GM12878 (cell line): ENCODE measurements around the gene ADAMTS17. TPM values are rescaled to one million over a fixed set of nuclear protein-coding genes. Genes with fewer than 3 reads are reported as not detected.

Experiments used
- ATAC-seq: fragments of 200-7000 bp; cut with Tn5 transposase; 3 replicates; pipeline ENCODE4 v1.9.1; 2020; ENCODE audit warnings: mild to moderate bottlenecking, moderate library complexity
- BruUV-seq: library from RNA; stranded (reverse); fragments of 400-500 nt; replicated peaks from 2 replicates; lab custom pipeline; 2021; lab: Mats Ljungman, UMichigan
- CTCF ChIA-PET: fragments of 300-600 bp; sonication (Branson Sonifier 250); formaldehyde crosslinking; extraction: SDS; loops from one replicate; lab custom pipeline; 2021; ENCODE audit warnings: inconsistent platforms; lab: Yijun Ruan, JAX
- POLR2A ChIA-PET: fragments of 350-600 bp; formaldehyde crosslinking; extraction: SDS; loops from one replicate; lab custom pipeline; 2021; ENCODE audit warnings: inconsistent platforms; lab: Charles Lee
- RAD21 ChIA-PET: fragments of 300-600 bp; sonication (Branson Sonifier 250); formaldehyde crosslinking; loops from one replicate; lab custom pipeline; 2023; ENCODE audit warnings: antibody characterized with exemption; ENCODE audit not compliant: unreplicated experiment; lab: Charles Lee
- SMC1A ChIA-PET: fragments of 300-600 bp; sonication (Branson Sonifier 250); formaldehyde crosslinking; loops from one replicate; lab custom pipeline; 2023; ENCODE audit not compliant: unreplicated experiment, uncharacterized antibody; lab: Charles Lee
- DNase-seq: peaks from one replicate; pipeline ENCODE4 v3.0.0-alpha.2; 2011; ENCODE audit warnings: low read depth, low spot score
- FAIRE-seq: peaks from 3 replicates; lab custom pipeline; 2011; peaks lifted over from hg19 to GRCh38; lab: Jason Lieb, UNC
- H2AFZ ChIP-seq: 2 replicates; pipeline ENCODE4 v1.6.0; 2011; ENCODE audit warnings: low read depth, low read length, control low read depth; ENCODE audit not compliant: control insufficient read depth
- H3K27ac ChIP-seq: 2 replicates; pipeline ENCODE4 v1.5.1; 2011; ENCODE audit warnings: control low read depth; ENCODE audit not compliant: control insufficient read depth, insufficient read depth
- H3K27me3 ChIP-seq, 2 experiments: replicated peaks in 1 of 2; 2 replicates each; pipeline versions ENCODE4 v1.6.0 to v1.6.1; 2011; ENCODE audit warnings: low read length in 1 of 2; ENCODE audit not compliant: control insufficient read depth in 2 of 2, insufficient read depth in 2 of 2
- H3K36me3 ChIP-seq, 2 experiments: 2 replicates each; pipeline ENCODE4 v1.5.1; 2011; ENCODE audit warnings: low read length in 1 of 2; ENCODE audit not compliant: control insufficient read depth in 2 of 2, insufficient read depth in 2 of 2
- H3K4me1 ChIP-seq: 2 replicates; pipeline ENCODE4 v1.6.1; 2011; ENCODE audit warnings: mild to moderate bottlenecking, low read length, moderate library complexity, mixed read lengths; ENCODE audit not compliant: control insufficient read depth, insufficient read depth
- H3K4me2 ChIP-seq: 2 replicates; pipeline ENCODE4 v1.6.0; 2011; ENCODE audit warnings: control low read depth; ENCODE audit not compliant: control insufficient read depth, insufficient read depth
- H3K4me3 ChIP-seq: fragments of 200-600 bp; sonication (generic); 2 replicates; pipeline ENCODE4 v1.5.1; 2016
- H3K79me2 ChIP-seq: 2 replicates; pipeline ENCODE4 v1.6.0; 2011; ENCODE audit warnings: low read length; ENCODE audit not compliant: control insufficient read depth, insufficient read depth
- H3K9ac ChIP-seq: 2 replicates; pipeline ENCODE4 v1.8.0; 2011; ENCODE audit warnings: low read length, control low read depth, mixed read lengths; ENCODE audit not compliant: control insufficient read depth, insufficient read depth
- H3K9me3 ChIP-seq: replicated peaks from 3 replicates; pipeline ENCODE4 v1.5.1; 2011; ENCODE audit warnings: mild to moderate bottlenecking, low read length; ENCODE audit not compliant: control insufficient read depth, insufficient read depth
- H4K20me1 ChIP-seq: 2 replicates; pipeline ENCODE4 v1.6.0; 2011; ENCODE audit not compliant: control insufficient read depth, insufficient read depth
- JUNB ChIP-seq: IDR thresholded peaks from 2 replicates; pipeline ENCODE4 v1.6.1; 2016; ENCODE audit warnings: antibody characterized with exemption, mild to moderate bottlenecking
- PML ChIP-seq: IDR thresholded peaks from 2 replicates; pipeline ENCODE4 v1.6.1; 2012; ENCODE audit warnings: low read length, inconsistent platforms
- SMARCA5 ChIP-seq: fragments of 450-650 bp; IDR thresholded peaks from 2 replicates; pipeline ENCODE4 v1.6.1; 2017; ENCODE audit warnings: mild to moderate bottlenecking
- STAT1 ChIP-seq: fragments of 450-650 bp; conservative IDR thresholded peaks from 2 replicates; pipeline ENCODE4 v1.6.1; 2014; ENCODE audit warnings: antibody characterized with exemption, mild to moderate bottlenecking
- TCF12 ChIP-seq: IDR thresholded peaks from 2 replicates; pipeline ENCODE4 v1.6.1; 2011; ENCODE audit warnings: low read depth, mild to moderate bottlenecking, low read length
- TCF3 ChIP-seq: IDR thresholded peaks from 2 replicates; pipeline ENCODE4 v1.6.1; 2012; ENCODE audit warnings: low read depth, mild to moderate bottlenecking, low read length, borderline replicate concordance; ENCODE audit not compliant: insufficient read depth
- ZNF274 ChIP-seq: IDR thresholded peaks from one replicate; pipeline ENCODE4 v1.8.0; 2011; ENCODE audit not compliant: insufficient read length, insufficient read depth
- WGBS: methylation state at CpG from one replicate; pipeline ENCODE4 v1.1.6; 2016; ENCODE audit warnings: low lambda C conversion rate; ENCODE audit not compliant: insufficient replicate concordance, insufficient coverage; ENCODE audit errors: missing lambda C conversion rate; 5-methylcytosine and 5-hydroxymethylcytosine counted together
- in situ Hi-C: fragments of 300-500 bp; cut with MboI; formaldehyde crosslinking; loops from 9 replicates; pipeline ENCODE4 v1.14.3; 2018; ENCODE audit warnings: mixed read lengths
- intact Hi-C: fragments of 100-400 bp; cut with micrococcal nuclease; formaldehyde crosslinking; loops from one replicate; pipeline ENCODE4 v1.14.2; 2022; ENCODE audit not compliant: unreplicated experiment
- polyA plus RNA-seq, 11 experiments: library from polyadenylated mRNA; depleted of rRNA in 4 of 11; unstranded in 6 of 11; stranded (reverse) in 5 of 11; fragments of >200 nt; fragmentation: Nextera tagmentation in 4 of 11; fragmentation: Illumina TruSeq in 1 of 11; extraction: Ambion mirVana in 4 of 11; extraction: Trizol in 1 of 11; gene quantifications; 1 replicate in 1 of 11; 2 replicates in 10 of 11; pipeline versions ENCODE4 v1.2.1 to v1.2.3, GENCODE V29; 2011 to 2016; ENCODE audit warnings: inconsistent platforms in 2 of 11, missing spikeins in 2 of 11, low read depth in 1 of 11
- total RNA-seq, 4 experiments: library from RNA; depleted of rRNA in 3 of 4; stranded (reverse); fragments of >200 nt in 3 of 4; fragmentation: Illumina TruSeq in 1 of 4; extraction: Trizol in 1 of 4; gene quantifications; 2 replicates each; pipeline versions ENCODE4 v1.2.1 to v1.2.3, GENCODE V29; 2013 to 2021
- TF ChIP-seq, protein P1 (sequence below): fragments of 450-650 bp; IDR thresholded peaks from 2 replicates; pipeline ENCODE4 v1.6.1; 2017; ENCODE audit warnings: mild to moderate bottlenecking, moderate library complexity
- TF ChIP-seq, protein P2 (sequence below): IDR thresholded peaks from 2 replicates; pipeline ENCODE4 v1.6.1; 2012; ENCODE audit warnings: mild to moderate bottlenecking, low read depth, low read length
- TF ChIP-seq, protein P3 (sequence below): fragments of 450-650 bp; IDR thresholded peaks from 2 replicates; pipeline ENCODE4 v1.6.1; 2017; ENCODE audit warnings: borderline replicate concordance
- TF ChIP-seq, protein P4 (sequence below): IDR thresholded peaks from 2 replicates; pipeline ENCODE4 v1.6.1; 2012; ENCODE audit warnings: low read depth, low read length, improper control_type of control experiment
- TF ChIP-seq, protein P5 (sequence below): IDR thresholded peaks from 2 replicates; pipeline ENCODE4 v1.6.1; 2011; ENCODE audit warnings: borderline replicate concordance, low read depth, mild to moderate bottlenecking, moderate library complexity, low read length; ENCODE audit not compliant: insufficient read depth, poor library complexity, severe bottlenecking

Gene ADAMTS17
- total and polyA plus RNA-seq, 10 of the 15 experiments (the other 5 are each of a cell fraction or from before 2014, with no cell fraction given) = 0.04 to 0.50 (median 0.10) TPM; not detected in 4

DNA sequence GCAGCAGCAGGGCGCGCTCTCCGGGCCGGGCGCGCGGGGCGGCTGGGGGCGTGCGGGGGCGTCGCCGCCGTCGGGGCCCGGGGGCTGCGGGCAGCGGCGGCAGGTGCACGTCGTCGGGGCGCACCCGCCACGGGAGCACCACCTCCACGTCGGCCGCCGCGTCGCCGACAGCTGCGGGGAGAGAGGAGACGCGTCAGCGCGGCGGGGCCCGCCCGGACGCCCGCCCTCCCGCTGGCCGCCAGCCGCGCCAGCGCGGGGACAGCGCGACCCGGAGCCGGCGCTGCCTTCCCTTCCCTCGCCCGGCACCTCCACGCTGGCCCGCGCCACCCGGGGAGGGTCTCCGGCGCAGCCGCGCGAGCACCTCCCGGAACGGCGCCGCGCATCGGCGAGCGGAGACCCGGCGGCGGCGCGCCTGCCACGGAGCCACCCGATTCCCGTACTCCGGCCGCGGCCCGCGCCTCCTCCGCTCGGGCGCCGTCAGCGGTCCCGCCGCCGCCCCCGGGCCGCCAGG lies 481 bp downstream of the ADAMTS17 start:
- H3K9ac ChIP-seq = no peak overlapping the region
- DNase-seq = no peak
- intact Hi-C loops (no loop called here), in situ Hi-C loops (no loop called here)
- peak overlapping the region; percentile 53; the same call in 1 of the 2 replicates for H3K4me3 ChIP-seq
- H3K79me2 ChIP-seq = no peaks in the 10 kb centered on the region
- BruUV-seq = no TSS peak
- ATAC-seq = no peak
- H3K4me1 ChIP-seq = no peaks in the 10 kb centered on the region
- no peaks in the 10 kb centered on the region; the same call in 2 of the 3 replicates for H3K9me3 ChIP-seq
- RAD21 ChIA-PET = no interaction called here
- 0 out of 2 replicates have a peak overlapping the region, but pooled peaks have one; percentile 17 for H2AFZ ChIP-seq
- no peaks in the 10 kb centered on the region for H3K36me3 ChIP-seq
- peak overlapping the region; percentile 77; the same call in 1 of the 2 replicates for H3K4me2 ChIP-seq
- CTCF ChIA-PET = no interaction called here
- H3K27me3 ChIP-seq = peaks cover 0 to 3% of the 10 kb centered on the region in 2 experiments; a peak in 1 of 4 replicates
- 0 out of 2 replicates have a peak, but pooled peaks cover 2% of the 10 kb centered on the region for H4K20me1 ChIP-seq
- no peak overlapping the region for H3K27ac ChIP-seq
- no peak for FAIRE-seq
- WGBS = 5% methylated on average over 28 of the region's 95 CpGs
- POLR2A ChIA-PET = no interaction called here
- SMC1A ChIA-PET = no interaction called here
- TF ChIP-seq TCF12 = no peak
- TF ChIP-seq SMARCA5 = no peak
- TF ChIP-seq, protein P1, sequence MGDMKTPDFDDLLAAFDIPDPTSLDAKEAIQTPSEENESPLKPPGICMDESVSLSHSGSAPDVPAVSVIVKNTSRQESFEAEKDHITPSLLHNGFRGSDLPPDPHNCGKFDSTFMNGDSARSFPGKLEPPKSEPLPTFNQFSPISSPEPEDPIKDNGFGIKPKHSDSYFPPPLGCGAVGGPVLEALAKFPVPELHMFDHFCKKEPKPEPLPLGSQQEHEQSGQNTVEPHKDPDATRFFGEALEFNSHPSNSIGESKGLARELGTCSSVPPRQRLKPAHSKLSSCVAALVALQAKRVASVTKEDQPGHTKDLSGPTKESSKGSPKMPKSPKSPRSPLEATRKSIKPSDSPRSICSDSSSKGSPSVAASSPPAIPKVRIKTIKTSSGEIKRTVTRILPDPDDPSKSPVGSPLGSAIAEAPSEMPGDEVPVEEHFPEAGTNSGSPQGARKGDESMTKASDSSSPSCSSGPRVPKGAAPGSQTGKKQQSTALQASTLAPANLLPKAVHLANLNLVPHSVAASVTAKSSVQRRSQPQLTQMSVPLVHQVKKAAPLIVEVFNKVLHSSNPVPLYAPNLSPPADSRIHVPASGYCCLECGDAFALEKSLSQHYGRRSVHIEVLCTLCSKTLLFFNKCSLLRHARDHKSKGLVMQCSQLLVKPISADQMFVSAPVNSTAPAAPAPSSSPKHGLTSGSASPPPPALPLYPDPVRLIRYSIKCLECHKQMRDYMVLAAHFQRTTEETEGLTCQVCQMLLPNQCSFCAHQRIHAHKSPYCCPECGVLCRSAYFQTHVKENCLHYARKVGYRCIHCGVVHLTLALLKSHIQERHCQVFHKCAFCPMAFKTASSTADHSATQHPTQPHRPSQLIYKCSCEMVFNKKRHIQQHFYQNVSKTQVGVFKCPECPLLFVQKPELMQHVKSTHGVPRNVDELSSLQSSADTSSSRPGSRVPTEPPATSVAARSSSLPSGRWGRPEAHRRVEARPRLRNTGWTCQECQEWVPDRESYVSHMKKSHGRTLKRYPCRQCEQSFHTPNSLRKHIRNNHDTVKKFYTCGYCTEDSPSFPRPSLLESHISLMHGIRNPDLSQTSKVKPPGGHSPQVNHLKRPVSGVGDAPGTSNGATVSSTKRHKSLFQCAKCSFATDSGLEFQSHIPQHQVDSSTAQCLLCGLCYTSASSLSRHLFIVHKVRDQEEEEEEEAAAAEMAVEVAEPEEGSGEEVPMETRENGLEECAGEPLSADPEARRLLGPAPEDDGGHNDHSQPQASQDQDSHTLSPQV = no peak
- no peak for TF ChIP-seq ZNF274
- TF ChIP-seq TCF3 = no peak
- TF ChIP-seq JUNB = no peak
- TF ChIP-seq, protein P2, sequence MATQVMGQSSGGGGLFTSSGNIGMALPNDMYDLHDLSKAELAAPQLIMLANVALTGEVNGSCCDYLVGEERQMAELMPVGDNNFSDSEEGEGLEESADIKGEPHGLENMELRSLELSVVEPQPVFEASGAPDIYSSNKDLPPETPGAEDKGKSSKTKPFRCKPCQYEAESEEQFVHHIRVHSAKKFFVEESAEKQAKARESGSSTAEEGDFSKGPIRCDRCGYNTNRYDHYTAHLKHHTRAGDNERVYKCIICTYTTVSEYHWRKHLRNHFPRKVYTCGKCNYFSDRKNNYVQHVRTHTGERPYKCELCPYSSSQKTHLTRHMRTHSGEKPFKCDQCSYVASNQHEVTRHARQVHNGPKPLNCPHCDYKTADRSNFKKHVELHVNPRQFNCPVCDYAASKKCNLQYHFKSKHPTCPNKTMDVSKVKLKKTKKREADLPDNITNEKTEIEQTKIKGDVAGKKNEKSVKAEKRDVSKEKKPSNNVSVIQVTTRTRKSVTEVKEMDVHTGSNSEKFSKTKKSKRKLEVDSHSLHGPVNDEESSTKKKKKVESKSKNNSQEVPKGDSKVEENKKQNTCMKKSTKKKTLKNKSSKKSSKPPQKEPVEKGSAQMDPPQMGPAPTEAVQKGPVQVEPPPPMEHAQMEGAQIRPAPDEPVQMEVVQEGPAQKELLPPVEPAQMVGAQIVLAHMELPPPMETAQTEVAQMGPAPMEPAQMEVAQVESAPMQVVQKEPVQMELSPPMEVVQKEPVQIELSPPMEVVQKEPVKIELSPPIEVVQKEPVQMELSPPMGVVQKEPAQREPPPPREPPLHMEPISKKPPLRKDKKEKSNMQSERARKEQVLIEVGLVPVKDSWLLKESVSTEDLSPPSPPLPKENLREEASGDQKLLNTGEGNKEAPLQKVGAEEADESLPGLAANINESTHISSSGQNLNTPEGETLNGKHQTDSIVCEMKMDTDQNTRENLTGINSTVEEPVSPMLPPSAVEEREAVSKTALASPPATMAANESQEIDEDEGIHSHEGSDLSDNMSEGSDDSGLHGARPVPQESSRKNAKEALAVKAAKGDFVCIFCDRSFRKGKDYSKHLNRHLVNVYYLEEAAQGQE = no peak
- TF ChIP-seq, protein P3, sequence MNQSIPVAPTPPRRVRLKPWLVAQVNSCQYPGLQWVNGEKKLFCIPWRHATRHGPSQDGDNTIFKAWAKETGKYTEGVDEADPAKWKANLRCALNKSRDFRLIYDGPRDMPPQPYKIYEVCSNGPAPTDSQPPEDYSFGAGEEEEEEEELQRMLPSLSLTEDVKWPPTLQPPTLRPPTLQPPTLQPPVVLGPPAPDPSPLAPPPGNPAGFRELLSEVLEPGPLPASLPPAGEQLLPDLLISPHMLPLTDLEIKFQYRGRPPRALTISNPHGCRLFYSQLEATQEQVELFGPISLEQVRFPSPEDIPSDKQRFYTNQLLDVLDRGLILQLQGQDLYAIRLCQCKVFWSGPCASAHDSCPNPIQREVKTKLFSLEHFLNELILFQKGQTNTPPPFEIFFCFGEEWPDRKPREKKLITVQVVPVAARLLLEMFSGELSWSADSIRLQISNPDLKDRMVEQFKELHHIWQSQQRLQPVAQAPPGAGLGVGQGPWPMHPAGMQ = no peak
- TF ChIP-seq, protein P4, sequence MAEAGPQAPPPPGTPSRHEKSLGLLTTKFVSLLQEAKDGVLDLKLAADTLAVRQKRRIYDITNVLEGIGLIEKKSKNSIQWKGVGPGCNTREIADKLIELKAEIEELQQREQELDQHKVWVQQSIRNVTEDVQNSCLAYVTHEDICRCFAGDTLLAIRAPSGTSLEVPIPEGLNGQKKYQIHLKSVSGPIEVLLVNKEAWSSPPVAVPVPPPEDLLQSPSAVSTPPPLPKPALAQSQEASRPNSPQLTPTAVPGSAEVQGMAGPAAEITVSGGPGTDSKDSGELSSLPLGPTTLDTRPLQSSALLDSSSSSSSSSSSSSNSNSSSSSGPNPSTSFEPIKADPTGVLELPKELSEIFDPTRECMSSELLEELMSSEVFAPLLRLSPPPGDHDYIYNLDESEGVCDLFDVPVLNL = no peak
- no peak for TF ChIP-seq PML
- no peak for TF ChIP-seq STAT1
- TF ChIP-seq, protein P5, sequence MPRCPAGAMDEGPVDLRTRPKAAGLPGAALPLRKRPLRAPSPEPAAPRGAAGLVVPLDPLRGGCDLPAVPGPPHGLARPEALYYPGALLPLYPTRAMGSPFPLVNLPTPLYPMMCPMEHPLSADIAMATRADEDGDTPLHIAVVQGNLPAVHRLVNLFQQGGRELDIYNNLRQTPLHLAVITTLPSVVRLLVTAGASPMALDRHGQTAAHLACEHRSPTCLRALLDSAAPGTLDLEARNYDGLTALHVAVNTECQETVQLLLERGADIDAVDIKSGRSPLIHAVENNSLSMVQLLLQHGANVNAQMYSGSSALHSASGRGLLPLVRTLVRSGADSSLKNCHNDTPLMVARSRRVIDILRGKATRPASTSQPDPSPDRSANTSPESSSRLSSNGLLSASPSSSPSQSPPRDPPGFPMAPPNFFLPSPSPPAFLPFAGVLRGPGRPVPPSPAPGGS = no peak
